Sigmoid colon (tissue), 4 donors: ENCODE results near the gene IL1R2.

Experiments
- EP300 ChIP-seq, 4 donors: sonication (generic); formaldehyde crosslinking; IDR thresholded peaks; one replicate each; pipeline ENCODE4 v1.6.1; 2017; ENCODE audit warnings: antibody characterized with exemption in 4 of 4
- POLR2A ChIP-seq, 2 donors: fragments of 450-650 bp; IDR thresholded peaks; one replicate each; pipeline ENCODE4 v1.6.1; 2016; ENCODE audit warnings: antibody characterized with exemption in 2 of 2, mild to moderate bottlenecking in 2 of 2, moderate library complexity in 2 of 2

DNA sequence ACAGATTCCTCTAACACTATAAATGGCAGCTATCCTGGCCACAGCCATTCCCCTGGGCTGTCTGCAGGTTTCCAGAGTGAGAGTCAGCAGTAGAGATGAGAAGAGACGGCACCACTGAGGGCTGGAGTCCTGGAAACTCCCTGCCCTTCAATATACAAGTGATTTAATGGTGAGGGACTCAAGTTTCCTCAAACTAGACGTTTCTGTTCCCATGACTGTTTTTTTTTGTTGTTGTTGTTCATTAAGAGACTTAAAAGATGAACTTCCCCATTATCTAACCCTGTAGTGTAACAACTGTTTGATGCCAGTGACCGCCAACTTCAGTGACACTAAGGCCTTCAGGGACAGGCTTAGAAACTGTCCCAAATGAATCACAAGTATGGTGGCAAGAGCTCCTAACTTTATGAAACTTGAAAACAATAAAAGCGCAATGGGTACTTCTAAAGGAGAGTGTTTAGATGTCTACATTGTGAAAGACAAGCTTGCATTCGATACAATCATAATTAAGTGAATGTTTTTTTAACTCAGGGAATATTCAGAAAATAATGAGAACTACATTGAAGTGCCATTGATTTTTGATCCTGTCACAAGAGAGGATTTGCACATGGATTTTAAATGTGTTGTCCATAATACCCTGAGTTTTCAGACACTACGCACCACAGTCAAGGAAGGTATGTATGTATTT, 34.0 kb downstream of the IL1R2 start:
- no peak for TF ChIP-seq POLR2A (IDR thresholded peaks at IDR 0.05)
- no peak for TF ChIP-seq EP300 (IDR thresholded peaks at IDR 0.05)
